Measurements from ENCODE around the gene DLGAP1. TPM values are rescaled to one million over a fixed set of nuclear protein-coding genes. Genes with fewer than 3 reads are reported as not detected.

The DLGAP1 gene
- total and polyA plus RNA-seq, 2 experiments from 2014 or later = 17.0 to 48.5 TPM

GRCh38 chr18:4299395-4299794 lies 155.7 kb downstream of the DLGAP1 start (continued):
- TF ChIP-seq, protein P1, sequence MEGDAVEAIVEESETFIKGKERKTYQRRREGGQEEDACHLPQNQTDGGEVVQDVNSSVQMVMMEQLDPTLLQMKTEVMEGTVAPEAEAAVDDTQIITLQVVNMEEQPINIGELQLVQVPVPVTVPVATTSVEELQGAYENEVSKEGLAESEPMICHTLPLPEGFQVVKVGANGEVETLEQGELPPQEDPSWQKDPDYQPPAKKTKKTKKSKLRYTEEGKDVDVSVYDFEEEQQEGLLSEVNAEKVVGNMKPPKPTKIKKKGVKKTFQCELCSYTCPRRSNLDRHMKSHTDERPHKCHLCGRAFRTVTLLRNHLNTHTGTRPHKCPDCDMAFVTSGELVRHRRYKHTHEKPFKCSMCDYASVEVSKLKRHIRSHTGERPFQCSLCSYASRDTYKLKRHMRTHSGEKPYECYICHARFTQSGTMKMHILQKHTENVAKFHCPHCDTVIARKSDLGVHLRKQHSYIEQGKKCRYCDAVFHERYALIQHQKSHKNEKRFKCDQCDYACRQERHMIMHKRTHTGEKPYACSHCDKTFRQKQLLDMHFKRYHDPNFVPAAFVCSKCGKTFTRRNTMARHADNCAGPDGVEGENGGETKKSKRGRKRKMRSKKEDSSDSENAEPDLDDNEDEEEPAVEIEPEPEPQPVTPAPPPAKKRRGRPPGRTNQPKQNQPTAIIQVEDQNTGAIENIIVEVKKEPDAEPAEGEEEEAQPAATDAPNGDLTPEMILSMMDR (conservative IDR thresholded peaks at IDR 0.05; ENCODE audit: low read depth in 2 of 2) = no peak
- TF ChIP-seq, protein P2, sequence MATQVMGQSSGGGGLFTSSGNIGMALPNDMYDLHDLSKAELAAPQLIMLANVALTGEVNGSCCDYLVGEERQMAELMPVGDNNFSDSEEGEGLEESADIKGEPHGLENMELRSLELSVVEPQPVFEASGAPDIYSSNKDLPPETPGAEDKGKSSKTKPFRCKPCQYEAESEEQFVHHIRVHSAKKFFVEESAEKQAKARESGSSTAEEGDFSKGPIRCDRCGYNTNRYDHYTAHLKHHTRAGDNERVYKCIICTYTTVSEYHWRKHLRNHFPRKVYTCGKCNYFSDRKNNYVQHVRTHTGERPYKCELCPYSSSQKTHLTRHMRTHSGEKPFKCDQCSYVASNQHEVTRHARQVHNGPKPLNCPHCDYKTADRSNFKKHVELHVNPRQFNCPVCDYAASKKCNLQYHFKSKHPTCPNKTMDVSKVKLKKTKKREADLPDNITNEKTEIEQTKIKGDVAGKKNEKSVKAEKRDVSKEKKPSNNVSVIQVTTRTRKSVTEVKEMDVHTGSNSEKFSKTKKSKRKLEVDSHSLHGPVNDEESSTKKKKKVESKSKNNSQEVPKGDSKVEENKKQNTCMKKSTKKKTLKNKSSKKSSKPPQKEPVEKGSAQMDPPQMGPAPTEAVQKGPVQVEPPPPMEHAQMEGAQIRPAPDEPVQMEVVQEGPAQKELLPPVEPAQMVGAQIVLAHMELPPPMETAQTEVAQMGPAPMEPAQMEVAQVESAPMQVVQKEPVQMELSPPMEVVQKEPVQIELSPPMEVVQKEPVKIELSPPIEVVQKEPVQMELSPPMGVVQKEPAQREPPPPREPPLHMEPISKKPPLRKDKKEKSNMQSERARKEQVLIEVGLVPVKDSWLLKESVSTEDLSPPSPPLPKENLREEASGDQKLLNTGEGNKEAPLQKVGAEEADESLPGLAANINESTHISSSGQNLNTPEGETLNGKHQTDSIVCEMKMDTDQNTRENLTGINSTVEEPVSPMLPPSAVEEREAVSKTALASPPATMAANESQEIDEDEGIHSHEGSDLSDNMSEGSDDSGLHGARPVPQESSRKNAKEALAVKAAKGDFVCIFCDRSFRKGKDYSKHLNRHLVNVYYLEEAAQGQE (IDR thresholded peaks at IDR 0.05; ENCODE audit: unreplicated experiment) = no peak
- TF ChIP-seq JUNB (IDR thresholded peaks at IDR 0.05; ENCODE audit: unreplicated experiment) (no peak), NANOG (IDR thresholded peaks at IDR 0.05; ENCODE audit: borderline replicate concordance) (no peak), CREB1 (CRISPR knock-in tag; IDR thresholded peaks at IDR 0.05; ENCODE audit: low read depth) (no peak), ZNF331 (CRISPR knock-in tag; IDR thresholded peaks at IDR 0.05; ENCODE audit: low read depth) (no peak)
- TF ChIP-seq, protein P3, sequence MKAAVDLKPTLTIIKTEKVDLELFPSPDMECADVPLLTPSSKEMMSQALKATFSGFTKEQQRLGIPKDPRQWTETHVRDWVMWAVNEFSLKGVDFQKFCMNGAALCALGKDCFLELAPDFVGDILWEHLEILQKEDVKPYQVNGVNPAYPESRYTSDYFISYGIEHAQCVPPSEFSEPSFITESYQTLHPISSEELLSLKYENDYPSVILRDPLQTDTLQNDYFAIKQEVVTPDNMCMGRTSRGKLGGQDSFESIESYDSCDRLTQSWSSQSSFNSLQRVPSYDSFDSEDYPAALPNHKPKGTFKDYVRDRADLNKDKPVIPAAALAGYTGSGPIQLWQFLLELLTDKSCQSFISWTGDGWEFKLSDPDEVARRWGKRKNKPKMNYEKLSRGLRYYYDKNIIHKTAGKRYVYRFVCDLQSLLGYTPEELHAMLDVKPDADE (IDR thresholded peaks at IDR 0.05) = no peak

DNA sequence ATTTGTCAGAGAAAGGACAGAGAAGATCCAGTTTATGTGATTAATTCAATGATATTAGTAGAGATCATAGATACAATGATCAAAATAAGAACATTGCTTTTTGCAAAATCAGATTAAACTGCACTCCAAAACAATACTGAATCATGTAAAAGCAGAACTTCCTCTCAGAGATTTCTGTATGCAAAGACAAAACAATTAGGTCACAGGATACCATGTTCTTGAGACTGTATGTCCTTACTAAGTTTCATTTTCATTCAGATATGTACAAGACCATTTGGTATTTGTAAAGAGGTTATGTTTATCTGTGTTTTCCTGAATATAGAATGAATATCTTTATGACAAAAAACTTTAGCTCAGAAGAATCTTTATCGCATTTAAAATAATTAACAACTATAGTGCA lies 161.8 kb downstream of the DLGAP1 start:
- H3K4me1 Mint-ChIP-seq = peaks cover 8% of the 10 kb centered on the region; the same call in 2 of the 3 replicates
- no peaks in the 10 kb centered on the region for H3K9me3 Mint-ChIP-seq
- H3K9me2 ChIP-seq (ENCODE audit: insufficient read depth) = no peaks in the 10 kb centered on the region
- DNase-seq (ENCODE audit: low spot score) (no peak), ATAC-seq (no peak)
- no peak overlapping the region for H3K27ac ChIP-seq (ENCODE audit: low read depth)
- no peak overlapping the region for H2AFZ ChIP-seq
- H3K27ac Mint-ChIP-seq = no peak overlapping the region
- no peaks in the 10 kb centered on the region for H3K27me3 ChIP-seq (ENCODE audit: insufficient read depth)
- H3K36me3 Mint-ChIP-seq (ENCODE audit: low read depth) = no peaks in the 10 kb centered on the region
- no peak overlapping the region for H3K4me2 ChIP-seq
- H3K4me3 ChIP-seq = no peak overlapping the region
- no peaks in the 10 kb centered on the region for H3K27me3 Mint-ChIP-seq (ENCODE audit: insufficient read depth, low read depth, poor library complexity)
- H3K4me3 Mint-ChIP-seq = no peak overlapping the region
- no peaks in the 10 kb centered on the region for H3K4me1 ChIP-seq (ENCODE audit: insufficient read depth)
- no peaks in the 10 kb centered on the region for H4K20me1 ChIP-seq (replicated peaks; ENCODE audit: insufficient read depth)
- H3K36me3 ChIP-seq (ENCODE audit: insufficient read depth) = no peaks in the 10 kb centered on the region
- no peaks in the 10 kb centered on the region for H3F3A ChIP-seq (replicated peaks; ENCODE audit: low read depth)
- H3K79me2 ChIP-seq (replicated peaks; ENCODE audit: insufficient read depth) = no peaks in the 10 kb centered on the region
- TF ChIP-seq POLR2AphosphoS5 (IDR thresholded peaks at IDR 0.05; ENCODE audit: low read depth) = no peak
- TF ChIP-seq, protein P2 (IDR thresholded peaks at IDR 0.05; ENCODE audit: unreplicated experiment) = no peak
- TF ChIP-seq, protein P1 (conservative IDR thresholded peaks at IDR 0.05; ENCODE audit: low read depth in 2 of 2) = no peak

Measured in GM23338 (cell line).